ENCODE measurements around the gene C11orf86.
"Not testable (repeated sequence)": the region's sequence is repeated elsewhere in the genome, so short reads cannot be mapped to it uniquely, and the experiment has no call there.

The C11orf86 gene

GRCh38 chr11:66967670-66968425 lies 7.3 kb upstream of the C11orf86 start:
- no peak for DNase-seq (ENCODE audit: low read depth)

- DNase-seq (ENCODE audit: low read depth) = no peak
Measured at GRCh38 chr11:66969584-66970225, 5.4 kb upstream of the C11orf86 start.

GRCh38 chr11:66970371-66970806 lies 4.7 kb upstream of the C11orf86 start:
- DNase-seq (ENCODE audit: low read depth) = no peak

GRCh38 chr11:66970807-66971442 lies 4.2 kb upstream of the C11orf86 start:
- no peak for DNase-seq (ENCODE audit: low read depth)

- no peak for DNase-seq (ENCODE audit: low read depth)
Measured at GRCh38 chr11:66971488-66971887, 3.6 kb upstream of the C11orf86 start.

GRCh38 chr11:66973956-66974580 lies 1.0 kb upstream of the C11orf86 start:
- no peak for DNase-seq (ENCODE audit: low read depth)

GRCh38 chr11:66975405-66976027 lies 412 bp downstream of the C11orf86 start:
- DNase-seq (ENCODE audit: low read depth) = no peak

GRCh38 chr11:66976028-66976467 lies 944 bp downstream of the C11orf86 start:
- DNase-seq (ENCODE audit: low read depth) = peak; percentile 8

- no peak for DNase-seq (ENCODE audit: low read depth)
Measured at GRCh38 chr11:66976925-66977324, 1.8 kb downstream of the C11orf86 start.

GRCh38 chr11:66978229-66978628 lies 3.1 kb downstream of the C11orf86 start:
- DNase-seq (ENCODE audit: low read depth) = no peak

GRCh38 chr11:66978717-66979116 lies 3.6 kb downstream of the C11orf86 start:
- DNase-seq (ENCODE audit: low read depth) = no peak

- DNase-seq (ENCODE audit: low read depth) = no peak
Measured at GRCh38 chr11:66979336-66979980, 4.4 kb downstream of the C11orf86 start.

GRCh38 chr11:66981976-66982578 lies 7.0 kb downstream of the C11orf86 start:
- no peak for DNase-seq (ENCODE audit: low read depth)

GRCh38 chr11:66983275-66983924 lies 8.3 kb downstream of the C11orf86 start:
- DNase-seq (ENCODE audit: low read depth) = no peak

- DNase-seq (ENCODE audit: low read depth) = no peak
Measured at GRCh38 chr11:66985508-66986177, 10.5 kb downstream of the C11orf86 start.

- DNase-seq (ENCODE audit: low read depth) = no peak
Measured at GRCh38 chr11:66986178-66986545, 11.1 kb downstream of the C11orf86 start.

- no peak for DNase-seq (ENCODE audit: low read depth)
Measured at GRCh38 chr11:66987158-66987620, 12.1 kb downstream of the C11orf86 start.

GRCh38 chr11:66987924-66988637 lies 13.0 kb downstream of the C11orf86 start:
- DNase-seq (ENCODE audit: low read depth) = no peak

- not testable (repeated sequence) for DNase-seq (ENCODE audit: low read depth)
Measured at GRCh38 chr11:66988741-66989140, 13.6 kb downstream of the C11orf86 start.

Data from stimulated activated CD8-positive, alpha-beta memory T cell treated with anti-CD3 and anti-CD28 coated beads, Interleukin-7, amount 100 ng/mL, for 24 hours (primary cell).